Activated naive CD8-positive, alpha-beta T cell treated with anti-CD3 and anti-CD28 coated beads, Interleukin-2, amount 50 U/mL, for 24 hours (primary cell): ENCODE measurements around the gene MRPS22.
"Not testable (repeated sequence)": the region's sequence is repeated elsewhere in the genome, so short reads cannot be mapped to it uniquely, and the experiment has no call there.

Experiments
- ATAC-seq: fragments of 150-1000 bp; cut with Tn5 transposase; one replicate; pipeline ENCODE4 v1.10.0; 2021
- DNase-seq: peaks from one replicate; pipeline ENCODE4 v3.0.0; 2021
- H3K27ac Mint-ChIP-seq: one replicate; pipeline ENCODE4 v1.8.0; 2021; ENCODE audit warnings: mild to moderate bottlenecking, mixed read lengths
- H3K27me3 Mint-ChIP-seq: one replicate; pipeline ENCODE4 v1.8.0; 2021; ENCODE audit warnings: mixed read lengths
- H3K36me3 Mint-ChIP-seq: one replicate; pipeline ENCODE4 v1.8.0; 2021; ENCODE audit warnings: low read depth, mixed read lengths
- H3K4me1 Mint-ChIP-seq: one replicate; pipeline ENCODE4 v1.8.0; 2021; ENCODE audit warnings: mixed read lengths
- H3K4me3 Mint-ChIP-seq: one replicate; pipeline ENCODE4 v1.8.0; 2021; ENCODE audit warnings: mild to moderate bottlenecking, moderate library complexity, mixed read lengths
- H3K9me3 Mint-ChIP-seq: one replicate; pipeline ENCODE4 v1.8.0; 2021; ENCODE audit warnings: mixed read lengths

Gene MRPS22

DNA sequence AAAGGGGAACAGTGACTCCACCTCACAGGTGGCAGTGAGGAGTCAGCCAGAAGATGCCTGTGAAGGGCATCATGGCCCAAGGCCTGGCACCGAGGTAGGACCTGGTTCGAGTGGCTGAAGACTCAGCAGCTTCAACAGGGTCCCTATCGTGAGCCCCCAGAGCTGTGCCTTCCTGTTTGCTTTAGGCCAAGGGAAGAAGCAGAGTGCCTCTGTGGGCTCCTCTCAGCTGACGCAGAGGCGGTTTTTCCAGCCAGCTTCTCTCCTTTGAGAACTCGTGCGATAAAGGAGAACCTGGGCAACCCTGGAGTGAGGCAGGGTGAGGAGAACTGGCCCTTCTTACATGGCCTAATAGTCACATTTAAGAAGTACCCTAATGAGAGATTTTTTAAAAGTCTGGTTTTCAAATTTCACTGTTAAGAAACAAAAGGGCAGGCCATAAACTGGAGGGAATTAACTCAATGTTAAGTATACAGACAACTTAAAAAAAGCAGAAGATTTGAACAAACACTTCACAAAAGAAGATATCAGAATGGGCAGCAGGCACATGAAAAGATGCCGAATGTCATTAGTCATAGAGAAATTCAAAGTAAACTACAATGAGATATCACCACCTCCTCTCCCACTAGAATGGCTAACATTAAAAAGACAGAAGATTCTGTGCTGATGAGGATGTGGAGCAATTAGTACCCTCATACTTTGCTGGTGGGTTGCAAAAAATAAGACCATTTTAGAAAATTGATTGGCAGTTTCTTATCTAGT, 23.1 kb upstream of the MRPS22 start:
- DNase-seq, result no peak
- Mint-ChIP-seq H3K4me3 (no peak overlapping the region), H3K27me3 (peaks cover 4% of the 10 kb centered on the region), H3K27ac (no peak overlapping the region), H3K4me1 (no peaks in the 10 kb centered on the region), H3K36me3 (no peaks in the 10 kb centered on the region), H3K9me3 (no peaks in the 10 kb centered on the region)
- no peak for ATAC-seq

DNA sequence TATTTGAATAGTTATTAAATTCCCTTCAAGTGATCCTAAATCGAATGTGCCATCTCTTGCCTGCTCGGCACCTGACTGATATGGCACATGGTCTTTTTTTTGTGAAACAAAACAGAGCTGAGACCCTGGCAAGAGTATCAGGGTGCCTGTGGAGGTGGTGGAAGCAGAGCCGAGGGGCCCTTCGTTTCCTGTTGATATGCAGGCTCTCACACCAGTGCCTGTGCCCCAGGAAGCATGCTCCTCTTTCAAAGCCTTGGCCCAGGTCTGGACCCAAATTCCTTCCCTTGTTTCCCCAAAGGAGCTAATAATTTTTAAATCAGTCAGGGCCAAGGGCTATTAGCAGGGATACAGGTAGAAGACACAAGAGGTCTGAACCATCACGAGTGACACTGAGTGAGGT, 21.5 kb upstream of the MRPS22 start:
- Mint-ChIP-seq H3K36me3 (no peaks in the 10 kb centered on the region), H3K27ac (no peak overlapping the region), H3K4me3 (no peak overlapping the region), H3K27me3 (peaks cover 2% of the 10 kb centered on the region), H3K9me3 (no peaks in the 10 kb centered on the region), H3K4me1 (no peaks in the 10 kb centered on the region)
- DNase-seq (no peak), ATAC-seq (no peak)

DNA sequence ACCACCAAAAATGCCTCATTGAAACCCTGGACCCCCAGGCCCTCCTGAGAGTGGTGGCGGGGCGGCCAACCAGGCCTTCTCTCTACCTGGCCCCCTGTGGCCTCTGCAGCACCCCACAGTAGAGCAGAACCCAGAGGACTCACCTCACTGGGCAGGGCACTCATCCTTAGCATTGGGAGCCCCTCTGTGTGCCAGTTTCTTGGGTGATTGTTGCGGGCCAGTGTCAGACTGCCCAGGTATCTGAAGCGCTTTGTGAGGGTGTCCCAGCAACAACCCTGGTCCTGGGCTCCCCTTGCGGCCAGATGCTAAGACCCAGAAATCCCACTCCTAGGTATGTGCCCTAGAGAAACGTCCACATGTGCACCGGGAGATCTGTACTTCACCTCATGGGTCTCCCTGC, 20.7 kb upstream of the MRPS22 start:
- no peaks in the 10 kb centered on the region for H3K36me3 Mint-ChIP-seq

DNA sequence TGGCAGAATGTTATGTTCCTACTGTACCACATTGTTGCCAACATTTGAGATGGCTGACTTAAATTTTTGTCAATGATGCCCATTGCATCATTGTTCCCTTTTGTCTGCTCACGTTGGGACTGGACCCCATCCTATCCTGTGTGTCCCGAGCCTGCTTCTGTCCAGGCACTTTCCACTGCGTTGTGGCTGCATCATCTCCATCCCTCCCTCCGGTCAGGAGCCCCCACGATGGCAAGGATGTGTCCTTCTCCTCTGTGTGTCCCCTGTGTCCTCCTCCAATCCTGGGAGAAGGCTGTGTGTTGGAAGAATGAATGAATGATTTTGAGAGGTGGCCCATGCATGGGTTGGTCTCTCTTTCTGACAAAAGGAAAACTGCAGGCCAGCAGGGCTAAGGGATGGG, 19.4 kb upstream of the MRPS22 start:
- Mint-ChIP-seq H3K36me3 (no peaks in the 10 kb centered on the region), H3K9me3 (no peaks in the 10 kb centered on the region), H3K4me1 (peaks cover 15% of the 10 kb centered on the region), H3K4me3 (no peak overlapping the region), H3K27me3 (peaks cover 1% of the 10 kb centered on the region), H3K27ac (no peak overlapping the region)
- no peak for ATAC-seq
- DNase-seq, result no peak

More for the DNA sequence above, 20.7 kb upstream of the MRPS22 start:
- DNase-seq, result no peak
- Mint-ChIP-seq H3K4me3 (no peak overlapping the region), H3K27ac (no peak overlapping the region), H3K4me1 (peaks cover 4% of the 10 kb centered on the region), H3K27me3 (no peaks in the 10 kb centered on the region), H3K9me3 (no peaks in the 10 kb centered on the region)
- ATAC-seq, result no peak

DNA sequence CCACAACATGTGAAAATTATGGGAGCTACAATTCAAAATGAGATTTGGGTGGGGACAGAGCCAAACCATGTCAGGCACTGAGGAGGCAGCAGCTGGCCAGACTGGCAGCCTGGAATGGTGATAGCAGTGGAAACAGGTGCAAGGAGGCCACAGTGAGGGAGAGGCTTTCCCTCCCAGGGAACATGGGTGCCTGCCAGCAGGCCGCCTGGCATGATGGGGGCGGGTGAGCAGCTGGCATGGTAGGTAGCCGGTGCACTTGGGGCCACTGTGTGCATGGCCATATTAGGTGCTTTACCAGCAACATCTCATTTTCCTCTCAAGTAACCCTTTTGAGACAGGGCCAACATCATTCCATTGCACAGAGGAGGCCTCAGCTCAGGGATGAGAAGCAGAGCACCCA, 18.3 kb upstream of the MRPS22 start:
- H3K36me3 Mint-ChIP-seq, result no peaks in the 10 kb centered on the region
- peaks cover 17% of the 10 kb centered on the region for H3K4me1 Mint-ChIP-seq
- H3K4me3 Mint-ChIP-seq, result no peak overlapping the region
- H3K9me3 Mint-ChIP-seq, result no peaks in the 10 kb centered on the region
- DNase-seq, result no peak
- no peak for ATAC-seq
- no peak overlapping the region for H3K27ac Mint-ChIP-seq
- H3K27me3 Mint-ChIP-seq, result peaks cover 7% of the 10 kb centered on the region

DNA sequence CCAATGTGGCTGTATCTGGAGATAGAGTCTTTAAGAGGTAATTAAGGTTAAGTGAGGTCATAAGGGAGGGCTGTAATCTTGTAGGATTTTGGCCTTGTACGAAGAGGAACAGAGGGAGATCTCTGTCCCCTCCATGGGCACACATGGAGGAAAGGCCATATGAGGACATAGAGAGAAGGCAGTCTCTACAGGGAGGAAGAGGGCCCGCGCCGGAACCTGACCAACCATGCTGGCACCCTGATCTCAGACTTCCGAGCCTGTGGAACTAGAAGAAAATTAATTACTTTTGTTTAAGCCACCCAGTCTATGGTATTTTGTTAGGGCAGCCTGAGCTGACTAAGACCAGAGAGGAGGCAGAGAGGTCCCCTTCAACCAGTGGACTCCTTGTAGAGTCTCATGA, 17.7 kb upstream of the MRPS22 start:
- Mint-ChIP-seq H3K9me3 (no peaks in the 10 kb centered on the region), H3K27ac (no peak overlapping the region), H3K4me3 (no peak overlapping the region), H3K36me3 (no peaks in the 10 kb centered on the region), H3K27me3 (peaks cover 7% of the 10 kb centered on the region), H3K4me1 (peaks cover 17% of the 10 kb centered on the region)
- DNase-seq (no peak), ATAC-seq (no peak)

DNA sequence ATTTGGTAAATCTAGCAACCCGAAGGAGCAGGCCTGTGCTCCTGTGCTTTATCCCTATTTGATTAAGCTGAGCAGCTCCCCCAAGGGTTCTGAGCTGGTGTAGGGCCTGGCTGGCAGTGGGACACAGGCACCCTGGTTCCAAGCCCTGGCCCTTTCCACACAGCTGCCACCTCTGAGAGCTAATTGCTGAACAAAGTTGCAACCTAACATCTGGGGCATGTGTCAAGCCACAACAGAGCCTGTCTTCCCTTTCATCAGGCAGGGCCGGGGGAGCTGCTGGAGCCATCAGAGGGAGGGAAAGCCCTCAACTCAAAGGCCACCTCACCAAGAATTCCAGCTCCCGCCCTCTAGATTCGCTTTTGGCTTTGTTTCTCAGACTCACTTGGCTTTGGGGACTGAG, 17.1 kb upstream of the MRPS22 start:
- Mint-ChIP-seq H3K27ac (no peak overlapping the region), H3K9me3 (no peaks in the 10 kb centered on the region), H3K27me3 (peaks cover 9% of the 10 kb centered on the region), H3K4me1 (peaks cover 17% of the 10 kb centered on the region), H3K36me3 (no peaks in the 10 kb centered on the region), H3K4me3 (no peak overlapping the region)
- DNase-seq, result no peak
- no peak for ATAC-seq

DNA sequence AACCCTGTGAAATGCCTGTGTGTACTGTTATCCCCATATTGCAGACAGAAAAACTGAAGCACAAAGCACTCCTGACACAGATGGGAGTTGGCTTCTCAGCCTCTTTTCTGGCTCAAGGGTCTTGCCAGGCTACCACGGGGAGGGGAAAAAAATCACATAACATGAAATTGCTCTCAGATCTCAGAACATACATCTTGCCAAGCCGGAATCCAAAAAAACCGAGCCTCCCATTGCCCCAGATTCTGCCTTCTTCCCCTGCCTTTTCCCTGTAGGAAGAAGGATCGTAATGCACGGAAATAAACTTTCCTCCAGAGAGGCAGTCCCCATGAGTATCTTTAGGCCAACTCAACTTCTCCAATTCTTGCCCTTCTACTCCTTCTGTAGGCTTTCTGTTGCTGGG, 16.6 kb upstream of the MRPS22 start:
- H3K36me3 Mint-ChIP-seq, result no peaks in the 10 kb centered on the region
- no peak overlapping the region for H3K4me3 Mint-ChIP-seq
- no peak overlapping the region for H3K27ac Mint-ChIP-seq
- peaks cover 12% of the 10 kb centered on the region for H3K27me3 Mint-ChIP-seq
- no peaks in the 10 kb centered on the region for H3K9me3 Mint-ChIP-seq
- DNase-seq (no peak), ATAC-seq (no peak)
- peaks cover 17% of the 10 kb centered on the region for H3K4me1 Mint-ChIP-seq

DNA sequence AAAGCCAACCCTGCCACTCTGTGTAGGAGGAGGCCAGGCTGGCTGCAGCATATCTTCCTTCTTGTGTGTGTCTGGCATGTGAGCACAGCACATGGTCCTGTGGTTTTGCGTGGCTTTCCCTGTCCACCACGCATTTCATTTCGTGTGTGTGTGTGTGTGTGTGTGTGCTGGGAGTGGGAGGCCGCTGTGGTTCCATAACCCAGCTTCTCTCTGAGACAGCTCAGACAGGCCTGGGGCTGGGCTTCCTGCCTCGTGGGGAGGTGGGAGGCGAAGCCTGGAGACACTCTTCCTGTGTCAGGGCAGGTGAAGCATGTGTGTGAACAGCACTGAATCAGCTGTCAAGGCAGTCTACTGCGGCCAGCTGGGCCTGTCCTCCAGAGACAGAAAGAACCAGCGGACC, 16.0 kb upstream of the MRPS22 start:
- DNase-seq (no peak), ATAC-seq (no peak)
- Mint-ChIP-seq H3K36me3 (no peaks in the 10 kb centered on the region), H3K27me3 (peaks cover 18% of the 10 kb centered on the region), H3K9me3 (no peaks in the 10 kb centered on the region), H3K4me3 (no peak overlapping the region), H3K4me1 (peaks cover 17% of the 10 kb centered on the region), H3K27ac (no peak overlapping the region)

DNA sequence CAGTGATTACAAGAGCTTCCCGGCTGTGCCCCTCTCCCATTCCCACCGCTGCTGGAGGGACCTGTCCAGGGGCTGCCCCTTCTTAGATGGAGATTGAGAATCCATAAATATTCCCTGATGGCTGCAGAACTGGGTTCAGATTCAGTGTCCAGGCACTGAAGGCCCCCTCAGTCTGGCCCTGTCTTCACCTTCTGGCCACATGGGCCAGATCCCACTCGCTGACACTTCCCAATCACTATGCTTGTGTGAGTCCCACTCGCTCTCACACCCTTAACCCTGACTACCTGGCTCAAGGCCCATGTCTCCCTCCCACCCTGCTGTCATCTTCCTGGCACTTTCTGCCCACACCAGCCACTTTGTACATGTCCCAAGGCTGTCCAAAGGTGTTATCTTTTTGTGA, 15.5 kb upstream of the MRPS22 start:
- Mint-ChIP-seq H3K4me1 (peaks cover 17% of the 10 kb centered on the region), H3K9me3 (no peaks in the 10 kb centered on the region), H3K4me3 (no peak overlapping the region), H3K27ac (no peak overlapping the region), H3K36me3 (no peaks in the 10 kb centered on the region), H3K27me3 (peaks cover 21% of the 10 kb centered on the region)
- DNase-seq (no peak), ATAC-seq (no peak)

DNA sequence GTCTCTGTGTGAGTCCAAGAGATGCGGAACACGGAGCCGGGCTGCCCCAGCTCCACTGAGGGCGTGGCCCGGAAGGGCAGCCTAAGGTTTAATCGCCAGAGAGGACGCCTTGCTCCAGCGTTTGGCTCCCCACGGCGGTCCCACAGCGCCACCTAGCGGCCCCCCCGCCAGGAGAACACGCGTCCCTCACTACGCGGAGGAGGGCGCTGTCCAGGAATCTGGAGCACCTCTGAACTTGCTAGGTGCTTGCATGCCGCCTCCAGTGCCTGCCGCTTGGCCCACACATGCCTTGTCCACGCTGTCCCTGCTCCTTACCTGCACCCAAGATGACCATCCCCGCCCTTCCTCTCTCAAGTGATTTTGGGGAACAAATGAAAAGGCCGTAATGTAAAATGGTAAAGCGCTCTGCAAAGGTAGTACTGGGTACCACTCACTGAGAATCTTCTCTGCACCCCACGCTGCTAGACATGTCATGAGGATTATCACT, 14.4 kb upstream of the MRPS22 start:
- Mint-ChIP-seq H3K4me3 (peak overlapping the region; percentile 59), H3K27me3 (peaks cover 23% of the 10 kb centered on the region), H3K36me3 (no peaks in the 10 kb centered on the region), H3K4me1 (peaks cover 17% of the 10 kb centered on the region), H3K9me3 (no peaks in the 10 kb centered on the region), H3K27ac (no peak overlapping the region)
- ATAC-seq, result peak; percentile 96
- peak; percentile 94 for DNase-seq

DNA sequence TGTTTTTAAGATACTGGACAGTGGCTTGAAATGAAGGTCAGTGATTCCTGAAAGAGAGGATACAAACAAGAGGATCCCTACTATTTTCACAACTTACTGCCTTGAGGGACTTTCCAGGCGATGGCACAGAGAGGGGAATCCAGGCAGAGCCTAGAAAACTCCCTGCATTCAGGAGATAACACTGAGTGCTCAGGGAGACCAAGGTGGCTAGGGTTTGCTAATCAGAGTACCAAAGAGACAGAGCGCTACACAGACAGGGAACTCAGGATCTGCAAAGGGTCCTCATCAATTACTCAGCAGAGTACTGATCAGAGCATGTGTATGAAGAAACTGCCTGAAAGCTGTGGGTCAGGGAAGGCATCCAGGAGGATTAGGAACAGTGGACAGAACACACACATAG, 11.7 kb upstream of the MRPS22 start:
- Mint-ChIP-seq H3K4me1 (peaks cover 21% of the 10 kb centered on the region), H3K27me3 (peaks cover 28% of the 10 kb centered on the region), H3K9me3 (no peaks in the 10 kb centered on the region), H3K27ac (no peak overlapping the region), H3K4me3 (no peak overlapping the region), H3K36me3 (no peaks in the 10 kb centered on the region)
- no peak for ATAC-seq
- DNase-seq, result no peak

DNA sequence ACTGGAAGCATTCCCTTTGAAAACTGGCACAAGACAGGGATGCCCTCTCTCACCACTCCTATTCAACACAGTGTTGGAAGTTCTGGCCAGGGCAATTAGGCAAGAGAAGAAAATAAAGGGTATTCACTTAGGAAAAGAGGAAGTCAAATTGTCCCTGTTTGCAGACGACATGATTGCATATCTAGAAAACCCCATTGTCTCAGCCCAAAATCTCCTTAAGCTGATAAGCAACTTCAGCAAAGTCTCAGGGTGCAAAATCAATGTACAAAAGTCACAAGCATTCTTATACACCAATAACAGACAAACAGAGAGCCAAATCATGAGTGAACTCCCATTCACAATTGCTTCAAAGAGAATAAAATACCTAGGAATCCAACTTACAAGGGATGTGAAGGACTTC, 9.1 kb upstream of the MRPS22 start:
- H3K36me3 Mint-ChIP-seq, ATAC-seq, H3K9me3 Mint-ChIP-seq, DNase-seq, H3K27ac Mint-ChIP-seq, H3K4me3 Mint-ChIP-seq: not testable (repeated sequence)
- H3K4me1 Mint-ChIP-seq, result peaks cover 25% of the 10 kb centered on the region
- peaks cover 31% of the 10 kb centered on the region for H3K27me3 Mint-ChIP-seq

DNA sequence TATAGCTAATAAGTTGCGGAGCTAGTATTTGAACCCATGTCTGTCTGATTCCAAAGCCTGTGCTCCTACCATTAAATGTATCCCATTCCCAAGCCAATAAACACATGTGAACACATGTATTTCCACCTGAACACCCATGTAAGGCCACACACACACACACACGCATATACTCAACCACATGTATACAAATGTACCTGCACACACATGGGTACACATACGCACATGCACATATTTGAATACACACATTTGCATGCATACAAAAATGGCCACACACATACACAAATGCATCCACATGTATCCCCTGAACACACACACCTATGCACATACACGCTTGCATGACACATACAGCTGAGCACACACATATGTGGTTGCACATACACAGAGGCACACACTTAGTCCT, 5.4 kb upstream of the MRPS22 start:
- H3K36me3 Mint-ChIP-seq, result no peaks in the 10 kb centered on the region
- ATAC-seq (no peak), DNase-seq (no peak)
- H3K27ac Mint-ChIP-seq, result peak overlapping the region; percentile 71
- H3K27me3 Mint-ChIP-seq, result peaks cover 14% of the 10 kb centered on the region
- peaks cover 5% of the 10 kb centered on the region for H3K9me3 Mint-ChIP-seq
- peaks cover 36% of the 10 kb centered on the region for H3K4me1 Mint-ChIP-seq
- no peak overlapping the region for H3K4me3 Mint-ChIP-seq

DNA sequence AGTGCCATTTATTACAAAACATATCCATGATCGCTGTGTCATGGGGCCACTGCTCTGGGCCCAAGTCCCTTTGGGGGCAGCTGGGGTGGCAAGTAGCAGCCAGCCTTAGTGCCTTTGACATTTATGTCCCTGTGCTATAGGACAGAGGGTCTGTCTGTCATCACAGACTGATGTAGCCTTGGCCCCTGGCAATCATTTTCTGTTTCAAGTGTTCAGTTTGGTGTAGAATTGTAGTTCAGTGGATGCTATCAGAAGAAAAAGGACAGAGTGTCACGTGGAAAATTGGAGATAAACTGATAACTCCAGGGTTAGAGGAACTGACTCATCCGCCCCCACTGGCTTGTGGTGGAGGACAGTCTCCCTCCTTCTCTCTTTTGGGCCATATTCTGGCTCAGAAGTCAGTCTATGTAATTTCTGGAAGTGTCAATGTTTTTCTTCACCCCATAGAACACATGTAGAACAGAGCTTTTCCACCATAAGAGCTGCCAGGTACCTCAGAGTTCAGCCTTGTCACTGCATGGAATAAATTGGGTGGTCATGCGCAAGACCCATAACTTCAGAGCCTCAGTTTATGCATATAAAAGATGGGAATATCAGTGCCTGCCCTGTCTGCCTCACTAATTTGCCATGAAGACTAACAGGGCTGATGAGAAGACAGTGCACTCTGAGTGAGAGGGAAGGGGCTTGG, 4.5 kb upstream of the MRPS22 start:
- peak; percentile 63 for DNase-seq
- Mint-ChIP-seq H3K4me1 (peaks cover 36% of the 10 kb centered on the region), H3K9me3 (peaks cover 5% of the 10 kb centered on the region), H3K4me3 (no peak overlapping the region), H3K27me3 (peaks cover 12% of the 10 kb centered on the region), H3K36me3 (no peaks in the 10 kb centered on the region), H3K27ac (peak overlapping the region; percentile 71)
- ATAC-seq, result peak; percentile 80
